GM12892 (cell line): ENCODE data around the gene MN1.

Experiments
- POLR2A ChIP-seq: IDR thresholded peaks from 2 replicates; pipeline ENCODE4 v1.6.1; 2011; ENCODE audit warnings: low read depth, low read length, control low read depth
- POLR2AphosphoS5 ChIP-seq: IDR thresholded peaks from 2 replicates; pipeline ENCODE4 v1.6.1; 2011; ENCODE audit warnings: low read depth, low read length, control low read depth

DNA sequence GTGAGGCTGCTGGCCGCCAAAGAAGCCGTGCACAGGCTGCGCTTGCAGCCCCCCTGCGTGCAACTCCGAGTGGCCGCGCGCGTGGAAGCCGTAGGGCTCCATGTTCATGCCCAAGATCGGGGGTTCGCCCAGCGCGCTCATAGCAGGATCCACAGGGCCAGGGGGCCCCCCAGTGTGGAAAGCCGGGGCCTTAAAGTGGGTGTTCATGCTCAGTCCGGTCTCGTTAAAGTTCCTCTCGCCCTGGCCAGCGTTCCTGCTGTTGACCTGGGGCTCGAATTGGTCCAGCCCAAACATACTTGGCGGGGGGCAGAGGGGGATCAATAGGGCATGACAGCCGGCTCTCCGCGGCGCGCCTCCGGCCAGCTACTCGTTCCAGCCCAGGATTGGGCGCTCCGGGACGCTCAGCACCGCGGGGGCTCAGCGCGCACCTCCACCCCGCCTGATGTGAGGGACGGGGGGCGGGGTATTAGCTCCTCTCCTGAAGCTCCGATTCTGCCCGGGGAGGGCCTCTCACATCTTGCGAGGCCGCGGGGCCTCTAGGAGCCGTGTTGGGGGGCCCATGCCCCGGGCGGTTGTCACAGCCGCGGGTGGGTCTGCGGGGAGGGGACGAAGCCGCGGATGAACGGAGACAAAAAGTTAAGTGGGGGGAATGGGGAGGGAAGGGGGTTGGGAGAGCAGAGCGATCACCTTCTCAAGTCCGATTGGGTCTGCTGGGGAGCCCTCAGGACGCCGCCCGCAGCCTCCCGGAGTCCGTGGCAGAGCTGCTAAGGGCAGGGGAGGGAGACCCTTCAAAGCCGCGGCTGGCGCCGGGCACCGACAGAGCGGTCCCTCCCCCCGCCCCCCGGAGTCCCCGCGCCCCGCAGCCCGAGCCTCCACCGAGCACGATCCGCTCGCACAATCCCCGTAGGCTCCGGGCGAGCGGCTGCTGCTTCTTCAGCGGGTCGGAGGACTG lies 1.0 kb downstream of the MN1 start:
- TF ChIP-seq POLR2AphosphoS5 (no peak), POLR2A (no peak)
